Fibroblast of upper back skin (primary cell): ENCODE results near the gene MEGF6.
"Not testable (repeated sequence)": the region's sequence is repeated elsewhere in the genome, so short reads cannot be mapped to it uniquely, and the experiment has no call there.

Source experiments
- DNase-seq: peaks from one replicate; pipeline ENCODE4 v3.0.0-alpha.2; 2013

The MEGF6 gene

GRCh38 chr1:3628445-3628844 lies 17.1 kb upstream of the MEGF6 start:
- no peak for DNase-seq

GRCh38 chr1:3627515-3628253 lies 16.4 kb upstream of the MEGF6 start:
- no peak for DNase-seq

DNA sequence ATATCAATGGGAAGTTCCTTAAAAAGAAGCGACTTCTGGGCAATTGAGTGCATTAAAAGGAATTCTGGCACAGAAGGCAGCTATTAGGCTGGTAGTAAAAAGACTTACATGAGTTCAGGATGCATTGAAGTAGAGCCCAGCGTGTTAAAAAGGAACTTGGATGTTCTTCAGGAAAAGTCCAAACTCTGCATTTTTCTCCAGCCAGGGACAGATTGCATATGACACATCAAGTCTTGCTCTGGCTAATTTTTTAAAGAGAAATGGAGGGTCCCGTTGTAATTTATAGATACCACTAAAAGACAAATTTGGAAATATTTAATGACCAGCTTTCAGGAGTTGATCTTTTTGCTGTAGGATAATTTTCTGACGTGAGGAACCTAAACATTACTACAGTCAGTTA lies 14.7 kb upstream of the MEGF6 start:
- DNase-seq: no peak

DNA sequence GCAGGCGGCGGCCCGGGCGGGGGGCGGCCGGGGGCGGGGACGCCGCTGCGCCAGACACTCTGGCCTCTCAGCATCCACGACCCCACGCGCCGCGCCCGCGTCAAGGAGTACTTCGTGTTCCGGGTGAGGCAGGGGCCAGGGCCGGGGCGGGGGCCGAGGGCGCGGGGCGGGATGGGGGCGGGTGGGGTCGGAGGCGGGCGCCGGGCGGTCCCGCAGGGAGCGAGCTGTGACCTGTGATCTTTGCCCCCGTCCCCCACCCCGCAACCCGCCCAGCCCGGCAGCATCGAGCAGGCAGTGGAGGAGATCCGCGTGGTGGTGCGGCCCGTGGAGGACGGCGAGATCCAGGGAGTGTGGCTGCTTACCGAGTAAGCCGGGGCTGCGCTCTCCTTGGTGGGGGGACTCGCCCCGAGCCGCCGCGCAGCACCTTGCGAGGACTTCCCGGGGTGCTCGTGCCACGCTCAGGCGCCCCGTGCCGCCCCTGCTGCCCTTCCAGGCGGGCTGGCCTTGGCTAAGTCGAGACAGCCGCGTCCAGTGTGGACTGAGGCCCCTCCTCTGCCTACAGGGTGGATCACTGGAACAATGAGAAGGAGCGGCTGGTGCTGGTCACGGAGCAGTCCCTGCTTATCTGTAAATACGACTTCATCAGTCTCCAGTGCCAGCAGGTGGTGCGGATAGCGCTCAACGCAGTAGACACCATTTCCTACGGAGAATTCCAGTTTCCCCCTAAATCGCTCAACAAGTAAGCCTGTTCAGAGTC lies 14.0 kb upstream of the MEGF6 start:
- no peak for DNase-seq

DNA sequence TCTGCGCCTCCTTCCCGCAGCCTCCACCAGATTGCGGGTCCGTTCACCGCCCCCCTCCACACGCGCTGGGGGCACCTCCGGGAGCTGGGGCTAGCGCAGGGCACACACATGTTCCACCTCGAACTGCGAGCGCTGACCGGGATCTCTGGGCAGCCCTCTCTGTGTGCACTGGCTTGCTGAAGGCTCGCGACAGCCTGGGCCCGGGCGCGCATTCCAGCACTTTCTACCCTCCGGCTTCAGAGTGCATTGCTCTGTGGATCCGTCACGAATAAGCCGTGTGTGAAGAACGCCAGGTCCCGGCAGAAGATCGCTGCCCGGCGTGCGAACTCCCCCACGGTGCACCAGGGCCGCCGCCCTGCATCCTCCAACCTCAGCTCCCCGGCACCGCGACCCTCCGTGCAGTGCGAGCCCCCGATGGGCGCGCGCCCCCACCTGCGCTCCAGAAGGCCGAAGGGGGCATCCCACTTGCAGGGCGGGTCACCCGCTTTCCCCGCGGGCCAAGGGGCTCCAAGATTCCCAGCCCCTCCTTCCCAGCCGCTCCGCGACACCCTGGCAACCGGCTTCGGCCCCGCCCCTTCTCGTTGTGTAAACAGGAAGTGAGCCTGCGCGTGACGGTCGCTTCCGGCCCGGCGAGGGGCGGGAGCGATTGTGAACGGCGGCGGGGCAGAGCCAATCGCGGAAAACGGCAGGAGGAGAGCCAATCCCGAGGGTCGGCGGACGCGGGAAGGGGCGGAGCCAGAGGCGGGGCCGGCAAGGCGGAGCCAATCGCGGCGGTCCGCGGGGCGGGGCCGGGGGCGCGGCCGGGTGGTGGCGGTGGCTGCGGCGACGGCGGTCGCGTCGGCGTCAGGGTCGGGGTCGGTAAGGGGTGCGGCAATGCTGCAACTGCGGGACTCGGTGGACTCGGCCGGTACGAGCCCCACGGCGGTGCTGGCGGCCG lies 13.2 kb upstream of the MEGF6 start, which contains the start of gene TPRG1L:
Gene TPRG1L (plus strand): TSS at position 816 of the 937 bp plus-strand sequence. CDS start 58 bp downstream, at position 874.
- peak; percentile 94 for DNase-seq

- DNase-seq: no peak
These were observed 12.3 kb upstream of the MEGF6 start for GRCh38 chr1:3623441-3624199.

- not testable (repeated sequence) for DNase-seq
These were observed 10.8 kb upstream of the MEGF6 start for GRCh38 chr1:3622102-3622501.

DNA sequence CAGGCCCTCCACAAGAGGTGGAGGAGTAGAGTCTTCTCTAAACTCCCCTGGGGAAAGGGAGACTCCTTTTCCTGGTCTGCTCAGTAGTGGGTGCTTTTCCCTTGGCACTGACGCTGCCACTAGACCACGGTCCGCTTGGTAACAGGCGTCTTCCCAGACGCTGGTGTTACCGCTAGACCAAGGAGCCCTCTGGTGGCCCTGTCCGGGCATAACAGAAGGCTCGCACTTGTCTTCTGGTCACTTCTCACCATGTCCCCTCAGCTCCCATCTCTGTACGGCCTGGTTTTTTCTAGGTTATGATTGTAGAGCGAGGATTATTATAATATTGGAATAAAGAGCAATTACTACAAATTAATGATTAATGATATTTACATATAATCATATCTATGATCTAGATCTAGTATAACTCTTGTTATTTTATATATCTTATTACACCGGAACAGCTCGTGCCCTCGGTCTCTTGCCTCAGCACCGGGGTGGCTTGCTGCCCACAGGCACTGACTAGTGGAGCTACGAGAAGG lies 9.9 kb upstream of the MEGF6 start:
- peak; percentile 26 for DNase-seq

GRCh38 chr1:3620708-3621107 lies 9.4 kb upstream of the MEGF6 start:
- no peak for DNase-seq

DNA sequence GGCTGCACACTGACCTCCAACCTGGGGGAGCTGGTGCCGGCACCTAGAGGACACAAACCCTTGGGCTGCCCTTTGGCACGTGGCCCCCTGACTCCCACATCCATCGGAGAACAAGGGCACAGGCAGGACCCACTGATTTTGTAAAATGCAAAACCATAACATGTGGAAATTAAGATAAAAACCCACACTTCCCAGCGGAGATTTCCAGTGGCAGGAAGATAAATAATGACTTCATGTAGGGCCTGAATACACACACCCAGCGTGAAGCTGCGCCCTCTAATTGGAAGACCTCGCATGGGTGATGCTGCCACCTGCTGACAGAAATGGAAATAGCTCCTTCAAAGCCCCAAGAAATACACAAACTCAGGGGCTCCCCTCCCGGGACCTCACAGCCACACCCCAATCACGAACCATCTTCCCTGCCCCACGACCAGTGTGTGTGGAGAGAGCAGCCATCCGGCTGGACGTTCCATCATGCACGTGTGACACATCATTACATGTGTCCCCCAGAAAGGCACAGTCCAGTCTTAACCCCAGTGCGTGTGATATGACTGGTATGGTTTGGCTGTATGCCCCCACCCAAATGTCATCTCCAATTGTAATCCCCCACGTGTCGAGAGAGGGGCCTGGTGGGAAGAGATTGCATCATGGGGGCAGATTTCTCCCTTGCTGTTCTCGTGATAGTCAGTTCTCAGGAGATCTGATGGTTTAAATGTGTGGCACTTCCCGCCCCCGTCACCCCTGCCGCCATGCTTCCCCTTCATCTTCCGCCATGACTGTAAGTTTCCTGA lies 7.8 kb upstream of the MEGF6 start:
- DNase-seq: peak; percentile 70

DNA sequence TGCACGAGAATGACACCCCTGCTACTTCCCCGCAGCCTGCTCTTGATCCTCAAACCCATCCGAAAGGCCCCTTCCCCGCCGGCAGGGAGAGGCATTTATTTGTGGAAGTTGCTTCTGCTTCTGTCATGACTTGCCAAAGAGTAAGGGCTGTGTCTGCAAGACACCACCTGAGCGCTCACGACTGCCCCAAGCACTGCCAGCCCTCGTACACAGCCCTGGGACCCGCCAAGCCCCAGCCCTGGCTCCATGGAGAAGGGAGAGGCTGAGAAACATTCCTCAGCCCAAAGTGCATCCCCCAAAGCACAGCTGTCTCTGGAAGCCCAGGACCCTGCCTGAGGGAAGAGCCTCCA lies 7.2 kb upstream of the MEGF6 start:
- no peak for DNase-seq

DNA sequence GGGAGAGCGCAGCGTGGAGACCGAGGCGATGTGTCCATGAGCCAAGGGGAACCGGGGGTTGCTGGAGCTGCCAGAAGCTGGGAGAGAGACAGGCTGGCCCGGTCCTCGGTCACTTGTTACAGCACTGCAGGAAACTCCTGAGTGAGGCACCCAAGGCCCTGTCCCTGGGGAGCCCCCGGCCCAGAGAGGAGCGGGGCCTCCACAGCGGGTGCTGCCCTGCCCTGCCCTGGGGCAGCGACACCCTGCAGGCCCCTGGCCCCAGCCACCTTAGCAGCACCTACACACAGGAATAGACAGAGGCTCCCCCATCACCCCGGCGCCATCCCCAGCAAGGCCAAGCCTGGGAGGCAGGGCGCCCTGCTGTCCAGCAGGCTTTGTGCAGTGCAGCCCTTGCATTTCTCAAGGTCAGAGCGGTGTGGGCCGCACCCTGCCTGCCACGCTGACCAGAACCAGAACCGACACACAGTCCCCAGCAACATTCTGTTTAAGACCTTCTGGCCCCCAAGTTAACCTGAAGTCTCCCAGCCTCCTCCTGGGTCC lies 6.6 kb upstream of the MEGF6 start:
- DNase-seq: no peak

GRCh38 chr1:3616861-3617260 lies 5.6 kb upstream of the MEGF6 start:
- no peak for DNase-seq

GRCh38 chr1:3614755-3615742 lies 3.7 kb upstream of the MEGF6 start:
- DNase-seq: no peak

DNA sequence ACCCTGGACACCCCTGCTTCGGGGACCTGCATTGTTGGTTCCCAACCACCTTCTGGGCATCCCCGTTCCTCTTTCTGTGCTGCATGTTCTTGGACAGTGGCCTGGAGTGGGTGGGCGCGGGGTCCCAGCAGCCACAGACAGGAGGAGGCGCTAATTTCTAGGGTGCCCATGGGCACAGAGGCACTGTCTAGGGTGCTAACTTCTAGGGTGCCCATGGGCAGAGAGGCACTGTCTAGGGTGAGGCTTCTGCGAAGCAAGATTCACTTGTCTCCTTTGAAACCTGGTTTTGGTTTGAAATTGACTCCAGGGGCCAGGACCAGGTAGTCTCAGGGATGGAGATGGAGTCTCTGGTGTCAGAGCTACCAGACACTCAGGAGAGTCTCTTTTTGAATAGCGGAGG lies 815 bp upstream of the MEGF6 start:
- DNase-seq: no peak

GRCh38 chr1:3610527-3611169 lies 660 bp downstream of the MEGF6 start:
- DNase-seq: peak; percentile 45

- DNase-seq: no peak
These were observed 1.4 kb downstream of the MEGF6 start for GRCh38 chr1:3609769-3610526.

GRCh38 chr1:3609016-3609768 lies 2.1 kb downstream of the MEGF6 start:
- DNase-seq: no peak
